ENCODE measurements around the gene TTC23.

GRCh38 chr15:99153026-99153535, 96.3 kb downstream of the TTC23 start:
- no peak for TF ChIP-seq CTCF (IDR thresholded peaks at IDR 0.05; ENCODE audit: low read length)
- no peak for TF ChIP-seq EZH2phosphoT487 (IDR thresholded peaks at IDR 0.05; ENCODE audit: low read length)

Data from MM.1S (cell line).